CD4-positive, alpha-beta memory T cell (primary cell): ENCODE data around the gene GSX1. TPM values are rescaled to one million over a fixed set of nuclear protein-coding genes. Genes with fewer than 3 reads are reported as not detected.

ENCODE experiments used
- CTCF ChIA-PET: fragments of 350-600 bp; sonication (Branson Sonifier 250); formaldehyde crosslinking; loops from one replicate; lab custom pipeline; 2021; ENCODE audit warnings: inconsistent platforms; ENCODE audit not compliant: partially characterized antibody; lab: Charles Lee
- POLR2A ChIA-PET: fragments of 350-600 bp; sonication (Branson Sonifier 250); formaldehyde crosslinking; loops from one replicate; lab custom pipeline; 2021; ENCODE audit not compliant: partially characterized antibody; lab: Charles Lee
- DNase-seq, 5 donors: peaks; one replicate each; pipeline versions ENCODE4 v3.0.0 to v3.0.0-alpha.2; 2020 to 2022; ENCODE audit warnings: mixed read lengths in 1 of 5
- H3K27ac ChIP-seq: one replicate; pipeline ENCODE4 v1.7.0; 2013; ENCODE audit warnings: low read depth, low read length
- H3K27me3 ChIP-seq: 2 replicates; pipeline ENCODE4 v1.7.0; 2013; ENCODE audit warnings: mild to moderate bottlenecking, low read length, moderate library complexity; ENCODE audit not compliant: insufficient read depth
- H3K36me3 ChIP-seq: 2 replicates; pipeline ENCODE4 v1.7.0; 2013; ENCODE audit warnings: mild to moderate bottlenecking, low read length, moderate library complexity; ENCODE audit not compliant: insufficient read depth
- H3K4me1 ChIP-seq: 2 replicates; pipeline ENCODE4 v1.7.0; 2013; ENCODE audit warnings: mild to moderate bottlenecking, low read length, moderate library complexity; ENCODE audit not compliant: insufficient read depth
- H3K4me3 ChIP-seq, 2 donors: one replicate each; pipeline ENCODE4 v1.7.0; 2013; ENCODE audit warnings: low read length in 2 of 2, mild to moderate bottlenecking in 1 of 2
- H3K9me3 ChIP-seq, 2 donors: one replicate each; pipeline ENCODE4 v1.7.0; 2013; ENCODE audit warnings: low read length in 2 of 2, control low read depth in 1 of 2; ENCODE audit not compliant: control insufficient read depth in 1 of 2
- H3K27ac Mint-ChIP-seq, 7 donors: one replicate each; pipeline ENCODE4 v1.8.0; 2020 to 2021; ENCODE audit warnings: mixed read lengths in 7 of 7, mild to moderate bottlenecking in 6 of 7, inconsistent platforms in 3 of 7, moderate library complexity in 3 of 7
- H3K27me3 Mint-ChIP-seq, 2 donors: one replicate each; pipeline ENCODE4 v1.8.0; 2020 to 2021; ENCODE audit warnings: mixed read lengths in 2 of 2
- H3K36me3 Mint-ChIP-seq, 2 donors: one replicate each; pipeline ENCODE4 v1.8.0; 2020 to 2021; ENCODE audit warnings: mixed read lengths in 2 of 2, inconsistent platforms in 1 of 2, mild to moderate bottlenecking in 1 of 2
- H3K4me1 Mint-ChIP-seq, 4 donors: one replicate each; pipeline ENCODE4 v1.8.0; 2020 to 2021; ENCODE audit warnings: mixed read lengths in 4 of 4, mild to moderate bottlenecking in 1 of 4
- H3K4me3 Mint-ChIP-seq, 8 donors: one replicate each; pipeline ENCODE4 v1.8.0; 2020 to 2021; ENCODE audit warnings: mixed read lengths in 8 of 8, mild to moderate bottlenecking in 7 of 8, moderate library complexity in 6 of 8, inconsistent platforms in 3 of 8
- H3K9me3 Mint-ChIP-seq, 8 donors: one replicate each; pipeline ENCODE4 v1.8.0; 2020 to 2021; ENCODE audit warnings: mixed read lengths in 8 of 8, mild to moderate bottlenecking in 5 of 8, inconsistent platforms in 3 of 8, moderate library complexity in 1 of 8
- intact Hi-C: fragments of 100-400 bp; cut with micrococcal nuclease; formaldehyde crosslinking; loops from one replicate; pipeline ENCODE4 v1.15.1; 2023
- polyA plus RNA-seq, 2 donors: library from polyadenylated mRNA; unstranded; fragments of 300-500 nt; fragmentation: Illumina TruSeq; gene quantifications; one replicate each; pipeline ENCODE4 v1.2.3, GENCODE V29; 2021
- total RNA-seq, 2 experiments: library from RNA; stranded (reverse); gene quantifications; one replicate each; pipeline ENCODE4 v1.2.3, GENCODE V29; 2021

GSX1 gene
- total and polyA plus RNA-seq, 4 experiments from 2014 or later: not detected

DNA sequence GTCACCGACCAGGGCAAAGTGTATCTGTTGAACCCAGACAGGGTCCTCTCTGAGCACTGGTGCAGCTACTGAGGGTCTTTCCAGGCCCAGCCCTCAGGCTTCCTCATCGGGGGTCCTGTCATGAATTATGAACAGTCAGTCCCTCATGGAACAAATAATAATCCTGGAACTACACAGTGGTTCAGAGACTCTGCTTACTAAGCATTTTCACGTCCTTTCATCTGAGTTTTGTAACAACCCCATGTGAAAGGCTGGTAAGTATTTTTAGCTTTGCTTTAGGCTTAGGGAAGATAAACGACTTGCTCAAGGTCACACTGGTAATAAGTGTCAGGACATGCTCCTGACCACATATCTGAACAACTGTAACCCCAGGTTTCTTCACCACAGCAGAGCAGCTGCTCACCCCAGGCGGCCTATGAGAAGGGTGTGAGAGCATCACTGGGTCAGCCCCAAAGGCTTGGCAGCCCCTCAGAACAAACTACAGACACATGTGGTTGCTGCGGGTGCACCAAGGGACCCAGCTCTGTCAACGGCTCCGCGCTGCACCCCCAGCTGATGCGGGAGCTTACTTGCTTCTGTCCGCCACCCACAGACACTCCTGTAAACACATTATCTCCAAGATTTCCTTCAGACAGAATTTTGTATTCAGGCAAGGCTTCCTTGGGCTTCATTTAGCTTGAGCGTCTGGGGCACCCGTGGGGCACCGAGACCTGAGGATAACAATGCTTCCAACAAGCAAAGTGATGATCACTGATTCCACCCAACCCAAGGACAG is 19.4 kb upstream of the GSX1 start:
- Histone ChIP-seq H3K4me1 (no peaks in the 10 kb centered on the region), H3K36me3 (no peaks in the 10 kb centered on the region)

DNA sequence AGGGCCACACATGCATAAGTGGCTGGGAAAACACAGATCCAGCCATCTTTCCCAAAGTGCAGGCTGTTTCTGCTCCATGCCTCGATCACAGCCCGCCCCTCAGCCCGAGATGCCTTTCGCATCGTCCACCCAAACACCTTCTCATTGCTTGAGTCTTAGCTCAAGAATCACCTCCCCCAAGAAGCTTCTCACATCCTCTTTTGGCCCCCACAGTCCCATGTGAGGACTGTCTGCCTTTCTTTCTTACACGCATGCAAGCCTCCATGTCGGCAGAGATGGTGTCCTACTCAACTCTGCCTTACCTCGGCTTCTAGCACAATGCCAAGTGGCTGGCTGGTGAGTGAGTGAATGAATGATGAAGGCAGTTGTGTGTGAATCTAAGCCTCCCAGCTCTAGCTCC is 18.1 kb upstream of the GSX1 start:
- Mint-ChIP-seq H3K9me3 (no peaks in the 10 kb centered on the region), H3K4me1 (no peaks in the 10 kb centered on the region), H3K4me3 (no peak overlapping the region), H3K36me3 (no peaks in the 10 kb centered on the region), H3K27me3 (peaks cover 38 to 49% of the 10 kb centered on the region in 2 donors), H3K27ac (no peak overlapping the region)
- intact Hi-C loops: no loop called here
- Histone ChIP-seq H3K27ac (no peak overlapping the region), H3K4me3 (no peak overlapping the region), H3K9me3 (no peaks in the 10 kb centered on the region), H3K27me3 (no peaks in the 10 kb centered on the region), H3K4me1 (no peaks in the 10 kb centered on the region), H3K36me3 (no peaks in the 10 kb centered on the region)
- ChIA-PET POLR2A (no interaction called here), CTCF (interaction anchor here (1.4 to 2.8 kb wide), 2 partner anchors 10 to 55 kb away, joined by 3 to 11 read pairs; no protein-coding TSS in a partner anchor)
- DNase-seq: no peak

More for the DNA sequence above, 19.4 kb upstream of the GSX1 start:
- Mint-ChIP-seq H3K27me3 (peaks cover 36 to 43% of the 10 kb centered on the region in 2 donors), H3K4me1 (no peaks in the 10 kb centered on the region), H3K9me3 (no peaks in the 10 kb centered on the region), H3K4me3 (no peak overlapping the region), H3K27ac (no peak overlapping the region), H3K36me3 (no peaks in the 10 kb centered on the region)
- POLR2A ChIA-PET: no interaction called here
- DNase-seq: no peak
- no peaks in the 10 kb centered on the region for H3K9me3 ChIP-seq
- intact Hi-C loops: no loop called here
- no peak overlapping the region for H3K4me3 ChIP-seq
- H3K27ac ChIP-seq: no peak overlapping the region
- H3K27me3 ChIP-seq: no peaks in the 10 kb centered on the region
- CTCF ChIA-PET: interaction anchor here (1.5 to 4.5 kb wide), 3 partner anchors 15 to 57 kb away, joined by 4 to 23 read pairs (median 11); no protein-coding TSS in a partner anchor

DNA sequence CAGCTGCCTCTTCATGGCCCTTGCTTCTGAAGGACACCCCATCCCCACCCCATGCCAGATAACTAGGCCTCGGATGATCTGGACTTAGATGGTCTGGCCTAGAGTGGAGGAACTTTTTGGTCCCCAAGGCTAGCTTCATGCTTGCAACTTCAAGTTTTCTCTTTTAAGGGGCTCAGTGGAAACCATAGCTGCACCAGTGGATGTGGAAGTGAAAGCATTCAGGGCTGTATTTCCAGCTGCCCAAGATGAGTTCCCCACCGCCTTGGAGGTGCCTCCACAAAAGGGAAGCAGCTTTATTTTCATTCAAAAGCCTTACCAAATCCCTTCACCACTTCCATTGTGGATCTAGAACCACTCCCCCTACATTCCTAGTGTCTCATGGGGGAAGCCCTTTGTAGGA is 17.6 kb upstream of the GSX1 start:
- H3K27me3 Mint-ChIP-seq: peaks cover 35 to 48% of the 10 kb centered on the region in 2 donors
- no peaks in the 10 kb centered on the region for H3K36me3 Mint-ChIP-seq
- Histone ChIP-seq H3K4me1 (no peaks in the 10 kb centered on the region), H3K27ac (no peak overlapping the region), H3K36me3 (no peaks in the 10 kb centered on the region), H3K27me3 (no peaks in the 10 kb centered on the region), H3K4me3 (no peak overlapping the region), H3K9me3 (no peaks in the 10 kb centered on the region)
- CTCF ChIA-PET: interaction anchor here (1.4 to 2.8 kb wide), 2 partner anchors 9 to 55 kb away, joined by 3 to 11 read pairs; no protein-coding TSS in a partner anchor
- H3K4me3 Mint-ChIP-seq: no peak overlapping the region
- no peaks in the 10 kb centered on the region for H3K4me1 Mint-ChIP-seq
- no peak for DNase-seq
- no peaks in the 10 kb centered on the region for H3K9me3 Mint-ChIP-seq
- POLR2A ChIA-PET: no interaction called here
- H3K27ac Mint-ChIP-seq: no peak overlapping the region
- intact Hi-C loops: no loop called here

DNA sequence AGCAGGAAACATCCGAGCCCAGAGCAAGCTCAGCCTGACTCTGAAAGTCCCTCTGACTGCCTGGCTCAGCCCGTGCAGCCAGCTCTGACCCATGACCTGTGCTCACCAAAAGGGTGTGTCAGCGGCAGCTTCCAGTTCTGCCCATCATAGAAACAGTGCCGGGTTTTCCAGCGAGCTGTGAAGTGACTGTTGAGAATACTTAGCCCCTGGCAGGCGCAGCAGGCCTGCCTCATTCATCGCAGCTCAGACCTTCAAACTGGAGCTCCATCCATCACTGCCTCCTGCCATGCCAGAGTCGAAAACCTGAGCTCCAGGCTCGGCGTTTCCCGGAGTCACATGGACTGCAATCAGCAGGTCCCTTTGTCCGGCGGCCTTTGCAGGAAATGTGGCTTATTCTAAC is 16.3 kb upstream of the GSX1 start:
- Mint-ChIP-seq H3K4me3 (no peak overlapping the region), H3K4me1 (no peaks in the 10 kb centered on the region), H3K36me3 (no peaks in the 10 kb centered on the region), H3K27me3 (peaks cover 34 to 44% of the 10 kb centered on the region in 2 donors), H3K27ac (no peak overlapping the region), H3K9me3 (peaks cover 0 to 2% (median 0%) of the 10 kb centered on the region in 8 donors)
- intact Hi-C loops: no loop called here
- Histone ChIP-seq H3K4me1 (no peaks in the 10 kb centered on the region), H3K36me3 (no peaks in the 10 kb centered on the region), H3K4me3 (no peak overlapping the region), H3K27me3 (no peaks in the 10 kb centered on the region), H3K27ac (no peak overlapping the region), H3K9me3 (no peaks in the 10 kb centered on the region)
- ChIA-PET CTCF (interaction anchor here (0.5 kb wide), 1 partner anchor 441 kb away, joined by 3 read pairs; no protein-coding TSS in a partner anchor), POLR2A (interaction anchor here (0.5 kb wide), 1 partner anchor 314 kb away, joined by 5 read pairs; no protein-coding TSS in a partner anchor)
- no peak for DNase-seq

DNA sequence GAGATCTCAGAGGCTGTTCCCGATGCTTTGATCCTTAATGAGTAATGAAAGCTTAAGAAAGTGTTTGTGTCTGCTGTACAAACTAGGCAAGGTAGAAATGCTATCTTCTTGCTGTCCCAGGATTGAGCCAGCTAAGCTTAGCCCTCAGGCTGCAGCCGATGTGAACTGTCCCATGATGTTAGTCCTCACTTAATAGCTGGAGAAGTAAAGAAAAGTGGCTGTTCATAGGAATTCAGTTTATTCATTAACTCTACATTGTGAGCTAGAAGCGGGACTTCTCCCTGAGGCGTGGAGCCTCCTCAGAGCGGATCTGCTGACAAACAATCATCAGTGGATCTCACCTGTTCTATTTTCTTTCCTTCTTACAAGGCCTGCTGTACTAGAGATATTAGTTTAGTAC is 10.1 kb upstream of the GSX1 start:
- Histone ChIP-seq H3K4me3 (no peak overlapping the region), H3K27me3 (no peaks in the 10 kb centered on the region), H3K9me3 (no peaks in the 10 kb centered on the region), H3K27ac (no peak overlapping the region), H3K36me3 (no peaks in the 10 kb centered on the region), H3K4me1 (no peaks in the 10 kb centered on the region)
- ChIA-PET CTCF (no interaction called here), POLR2A (no interaction called here)
- no peak overlapping the region for H3K27ac Mint-ChIP-seq
- H3K27me3 Mint-ChIP-seq: peaks cover 13 to 34% of the 10 kb centered on the region in 2 donors
- no peak for DNase-seq
- H3K36me3 Mint-ChIP-seq: no peaks in the 10 kb centered on the region
- peaks cover 0 to 6% (median 0%) of the 10 kb centered on the region in 8 donors for H3K9me3 Mint-ChIP-seq
- H3K4me3 Mint-ChIP-seq: no peak overlapping the region
- H3K4me1 Mint-ChIP-seq: no peaks in the 10 kb centered on the region
- intact Hi-C loops: no loop called here

DNA sequence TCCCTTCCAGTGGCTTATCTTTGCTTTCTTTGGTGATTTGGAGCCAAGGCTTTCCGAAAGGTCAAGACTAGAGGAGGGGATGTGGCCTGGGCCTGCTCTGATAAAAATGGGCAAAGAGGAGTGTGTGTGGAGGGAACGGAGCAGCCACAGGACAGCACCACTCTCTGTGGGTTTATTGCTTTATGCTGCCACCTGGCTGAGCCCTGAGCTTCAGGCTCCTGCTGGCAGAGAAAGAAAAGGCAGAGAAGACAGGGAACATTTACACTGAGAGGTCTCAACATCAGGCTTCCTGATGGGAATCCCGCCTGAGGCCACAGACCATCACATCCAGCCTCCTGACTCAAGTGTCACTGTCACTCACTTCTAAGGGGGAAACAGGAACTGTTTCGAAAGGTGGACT is 9.2 kb upstream of the GSX1 start:
- no peak overlapping the region for H3K4me3 ChIP-seq
- no peak for DNase-seq
- no peaks in the 10 kb centered on the region for H3K36me3 ChIP-seq
- peaks cover 0 to 6% (median 0%) of the 10 kb centered on the region in 8 donors for H3K9me3 Mint-ChIP-seq
- peaks cover 18 to 34% of the 10 kb centered on the region in 2 donors for H3K27me3 Mint-ChIP-seq
- CTCF ChIA-PET: no interaction called here
- no peaks in the 10 kb centered on the region for H3K36me3 Mint-ChIP-seq
- H3K4me3 Mint-ChIP-seq: no peak overlapping the region
- no peak overlapping the region for H3K27ac Mint-ChIP-seq
- H3K9me3 ChIP-seq: no peaks in the 10 kb centered on the region
- H3K4me1 Mint-ChIP-seq: no peaks in the 10 kb centered on the region
- intact Hi-C loops: no loop called here
- POLR2A ChIA-PET: no interaction called here
- H3K4me1 ChIP-seq: no peaks in the 10 kb centered on the region
- no peaks in the 10 kb centered on the region for H3K27me3 ChIP-seq
- no peak overlapping the region for H3K27ac ChIP-seq

DNA sequence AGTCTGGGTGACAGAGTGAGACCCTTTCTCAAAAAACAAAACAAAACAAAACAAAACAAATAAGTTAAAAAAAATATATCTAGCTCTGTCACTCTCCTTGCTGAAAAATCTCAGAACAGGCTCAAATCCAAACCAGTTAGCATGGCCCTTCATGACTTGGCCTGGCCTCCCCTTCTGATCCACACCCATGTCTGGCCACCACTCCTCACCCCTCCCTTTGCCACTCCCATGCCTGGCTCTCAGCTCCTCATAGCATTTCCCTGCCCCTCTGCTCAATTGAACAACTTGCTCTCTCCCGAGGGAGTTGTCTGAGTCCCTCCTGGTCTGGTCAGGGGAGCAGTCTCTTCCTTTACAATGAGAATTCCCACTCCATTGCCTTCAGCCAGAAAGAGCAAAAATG is 4.0 kb upstream of the GSX1 start:
- intact Hi-C loops: no loop called here
- Histone ChIP-seq H3K9me3 (no peaks in the 10 kb centered on the region), H3K27ac (no peak overlapping the region), H3K27me3 (peaks cover 29% of the 10 kb centered on the region), H3K4me1 (peaks cover 34% of the 10 kb centered on the region), H3K4me3 (no peak overlapping the region), H3K36me3 (no peaks in the 10 kb centered on the region)
- Mint-ChIP-seq H3K27me3 (peaks cover 49 to 52% of the 10 kb centered on the region in 2 donors), H3K27ac (peak overlapping the region in 1 of 7 donors; percentile 12), H3K36me3 (peaks cover 0 to 2% of the 10 kb centered on the region in 2 donors), H3K4me3 (no peak overlapping the region), H3K9me3 (peaks cover 0 to 12% (median 4%) of the 10 kb centered on the region in 8 donors), H3K4me1 (peaks cover 25 to 38% (median 31%) of the 10 kb centered on the region in 4 donors)
- POLR2A ChIA-PET: no interaction called here
- DNase-seq: no peak
- CTCF ChIA-PET: interaction anchor here (0.9 to 2.3 kb wide), 3 partner anchors 38 to 414 kb away, joined by 4 to 8 read pairs (median 5); no protein-coding TSS in a partner anchor
